ENCODE measurements around the gene GP5. TPM values are rescaled to one million over a fixed set of nuclear protein-coding genes. Genes with fewer than 3 reads are reported as not detected.

GP5 gene
- total RNA-seq, 1 donor from 2014 or later, result 0.10 TPM

DNA sequence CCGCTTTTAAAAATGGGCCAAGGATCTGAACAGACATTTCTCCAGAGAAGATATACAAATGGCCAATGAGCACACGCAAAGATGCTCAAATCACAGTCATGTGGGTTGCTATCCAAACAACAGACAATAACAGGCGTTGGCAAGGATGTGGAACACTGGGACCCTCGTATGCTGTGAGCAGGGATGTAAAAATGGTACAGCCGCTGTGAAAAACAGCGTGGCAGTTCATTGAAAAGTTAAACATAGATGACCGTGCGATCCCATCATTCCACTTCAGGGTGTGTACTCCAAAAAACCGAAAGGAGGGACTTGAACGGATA lies 22.9 kb downstream of the GP5 start:
- DNase-seq (ENCODE audit: low read depth), result no peak

DNA sequence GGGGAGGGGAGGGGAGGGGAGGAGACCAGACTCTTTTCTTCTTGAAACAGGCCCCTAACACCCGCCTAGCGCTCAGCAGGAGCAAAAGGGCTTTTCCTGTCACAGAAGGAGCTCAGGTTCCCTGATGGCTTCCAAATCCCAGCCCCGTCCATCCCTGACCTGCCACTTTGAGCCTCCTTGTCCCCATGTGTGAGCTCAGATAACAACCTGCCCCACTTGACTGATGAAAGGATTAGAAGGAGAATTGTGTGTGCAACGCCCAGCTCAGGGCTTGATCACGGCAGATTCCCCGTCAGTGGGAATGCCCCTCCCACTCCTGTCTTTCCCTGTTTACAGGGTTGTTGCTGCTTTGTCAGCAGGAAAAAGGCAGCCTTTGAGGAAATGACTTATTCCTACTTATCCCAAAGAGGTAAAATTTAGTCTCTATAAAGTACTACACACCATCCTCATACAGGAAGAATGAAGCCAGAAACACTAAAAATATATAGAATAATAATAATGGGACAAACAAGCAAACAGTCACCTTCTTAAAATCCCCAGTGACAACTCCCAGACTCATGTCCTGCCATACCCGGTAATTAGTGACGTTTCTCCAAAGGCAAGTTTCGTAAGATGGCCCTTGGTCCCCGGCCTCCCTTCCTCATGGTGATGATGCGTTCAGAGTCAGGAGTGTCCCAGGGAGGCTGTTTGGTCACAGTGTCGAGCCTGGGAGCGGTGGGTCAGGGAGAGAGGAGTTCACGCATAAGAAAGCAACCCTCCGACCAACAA lies 23.4 kb downstream of the GP5 start:
- DNase-seq (ENCODE audit: low read depth), result peak; percentile 4

DNA sequence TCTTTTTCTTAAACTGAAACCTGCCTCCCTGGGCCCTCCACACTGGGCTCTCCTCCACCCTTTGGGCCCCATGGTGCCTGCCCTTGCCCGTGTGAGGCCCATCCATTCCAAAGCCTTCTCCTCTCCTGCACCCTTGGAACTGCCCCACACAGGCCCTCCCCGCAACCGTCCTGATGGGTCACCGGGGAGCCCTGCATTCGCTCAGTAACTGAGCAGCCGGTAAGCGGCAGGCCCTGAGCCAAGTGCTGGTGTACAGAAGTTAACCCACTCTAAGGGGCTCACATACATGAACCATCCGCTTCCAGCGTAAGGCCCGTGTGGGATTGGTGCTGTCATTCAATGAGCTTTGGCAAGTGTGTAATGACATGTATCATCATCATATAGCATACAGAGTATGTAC lies 24.1 kb downstream of the GP5 start:
- DNase-seq (ENCODE audit: low read depth), result no peak

DNA sequence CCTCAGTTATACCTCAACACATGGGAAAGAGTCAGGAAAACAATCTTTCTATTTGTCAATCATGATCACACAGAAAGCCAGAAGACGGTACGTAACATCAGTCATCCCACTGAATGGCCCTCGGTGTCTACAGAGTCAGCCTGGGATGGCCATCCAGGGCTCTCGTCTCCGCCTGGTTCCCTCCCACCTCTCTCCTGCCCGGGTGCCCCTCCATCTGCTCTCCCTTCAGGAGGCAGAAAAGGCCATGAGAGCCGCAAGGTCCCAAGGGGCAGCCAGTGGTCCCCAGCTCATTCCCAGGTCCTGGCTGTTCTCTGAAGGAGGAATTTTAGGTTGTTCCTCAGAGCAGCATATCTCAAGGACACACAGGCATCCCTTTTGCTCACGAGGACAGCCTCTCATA lies 25.2 kb downstream of the GP5 start:
- DNase-seq (ENCODE audit: low read depth), result no peak

DNA sequence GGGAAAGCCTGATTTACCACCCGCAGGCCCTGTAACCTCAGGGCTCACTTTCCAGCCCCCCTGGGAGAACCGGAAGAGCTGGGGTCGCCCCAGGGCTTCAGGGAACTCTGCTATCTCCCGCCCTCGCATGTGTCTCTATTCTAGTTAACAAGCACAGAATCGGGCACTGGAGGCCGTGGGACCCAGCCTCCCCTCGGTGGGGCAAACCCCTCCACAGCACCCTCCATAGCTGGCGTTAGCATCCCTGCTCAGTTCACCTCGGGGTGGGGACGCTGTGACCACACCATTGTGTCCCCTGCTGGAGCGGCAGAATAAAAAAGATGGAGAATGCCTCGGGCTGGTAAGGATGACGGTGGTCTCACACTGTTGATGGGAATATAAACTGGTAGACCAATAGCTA lies 26.0 kb downstream of the GP5 start:
- DNase-seq (ENCODE audit: low read depth), result no peak

DNA sequence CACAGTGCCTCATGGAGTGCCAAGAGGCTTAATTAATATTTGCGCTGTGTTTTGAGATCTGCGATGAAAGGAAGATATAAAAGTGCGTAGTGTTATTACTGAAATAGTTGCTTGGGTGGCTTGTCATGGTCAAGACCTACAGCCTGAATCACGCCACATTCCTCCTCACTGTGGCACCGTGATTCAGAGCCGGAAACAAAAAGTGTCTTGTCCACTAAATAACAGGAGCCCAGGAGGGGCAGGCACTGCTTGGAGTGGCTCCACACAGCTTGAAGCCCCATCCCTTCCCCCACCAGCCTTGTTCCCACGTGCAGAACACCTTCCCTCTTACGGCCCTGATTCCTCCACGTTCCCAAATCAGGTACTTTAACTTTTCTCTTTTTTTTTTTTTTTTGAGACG lies 28.3 kb downstream of the GP5 start:
- DNase-seq (ENCODE audit: low read depth), result no peak

DNA sequence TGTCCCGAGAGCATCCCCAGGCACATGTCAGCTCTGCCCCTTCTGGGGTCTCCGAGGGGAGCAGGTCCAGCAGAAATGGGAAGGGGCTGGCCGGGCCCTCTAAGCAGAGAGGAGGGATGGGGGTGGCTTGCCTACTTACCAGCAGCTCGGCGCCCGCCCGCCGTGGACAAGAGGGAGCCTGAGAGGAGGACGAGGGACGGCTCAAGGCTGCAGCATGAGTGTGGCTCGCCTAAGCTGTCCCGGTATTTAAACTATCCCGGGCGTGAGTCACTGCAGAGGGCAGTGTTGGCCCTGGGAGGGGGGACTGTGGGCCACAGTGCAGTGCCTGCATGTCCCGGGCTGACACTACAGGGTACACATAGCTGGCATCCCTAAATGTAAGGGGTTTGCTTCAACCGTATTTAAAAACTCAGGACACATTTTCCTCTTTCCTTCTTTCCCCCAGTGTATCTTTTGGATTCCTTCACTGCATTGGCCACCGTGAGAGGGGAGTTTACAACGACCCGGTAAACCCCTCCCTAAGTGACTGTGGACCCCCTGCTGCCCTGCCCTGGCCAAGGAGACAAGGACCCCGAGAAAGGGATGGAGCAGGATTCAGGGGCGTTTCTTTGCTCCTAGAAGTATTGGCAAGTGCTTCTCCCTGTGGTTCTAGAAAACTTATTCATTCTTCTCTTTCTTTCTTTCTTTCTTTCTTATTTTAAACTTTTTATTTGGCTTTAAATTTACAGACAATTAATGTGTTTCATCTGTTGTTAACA lies 29.4 kb downstream of the GP5 start, which contains the start of gene LRRC15:
LRRC15 (minus strand) TSS at position 222 of the 758 bp plus-strand sequence. CDS start 8,700 bp downstream, outside the sequence.
- peak; percentile 7 for DNase-seq (ENCODE audit: low read depth)

DNA sequence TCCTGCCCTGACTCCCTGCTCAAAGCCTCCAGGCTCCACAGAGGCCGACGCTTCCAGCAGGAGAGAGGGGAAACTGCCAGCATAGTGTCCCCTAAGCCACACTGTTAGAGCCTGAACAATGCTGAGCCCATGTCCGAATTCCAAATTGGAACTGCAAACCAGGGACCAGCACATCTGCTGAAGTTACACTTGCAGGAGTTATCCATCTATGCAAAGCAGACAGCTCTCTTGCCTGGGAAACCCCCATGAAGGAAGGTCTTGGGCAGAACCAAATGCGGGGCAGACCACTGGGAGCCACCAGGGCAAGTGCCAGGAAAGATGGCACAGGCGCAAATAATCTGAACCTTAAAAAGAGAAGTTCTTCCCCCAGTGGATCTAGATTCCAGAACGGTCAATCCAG lies 30.1 kb downstream of the GP5 start:
- no peak for DNase-seq (ENCODE audit: low read depth)

DNA sequence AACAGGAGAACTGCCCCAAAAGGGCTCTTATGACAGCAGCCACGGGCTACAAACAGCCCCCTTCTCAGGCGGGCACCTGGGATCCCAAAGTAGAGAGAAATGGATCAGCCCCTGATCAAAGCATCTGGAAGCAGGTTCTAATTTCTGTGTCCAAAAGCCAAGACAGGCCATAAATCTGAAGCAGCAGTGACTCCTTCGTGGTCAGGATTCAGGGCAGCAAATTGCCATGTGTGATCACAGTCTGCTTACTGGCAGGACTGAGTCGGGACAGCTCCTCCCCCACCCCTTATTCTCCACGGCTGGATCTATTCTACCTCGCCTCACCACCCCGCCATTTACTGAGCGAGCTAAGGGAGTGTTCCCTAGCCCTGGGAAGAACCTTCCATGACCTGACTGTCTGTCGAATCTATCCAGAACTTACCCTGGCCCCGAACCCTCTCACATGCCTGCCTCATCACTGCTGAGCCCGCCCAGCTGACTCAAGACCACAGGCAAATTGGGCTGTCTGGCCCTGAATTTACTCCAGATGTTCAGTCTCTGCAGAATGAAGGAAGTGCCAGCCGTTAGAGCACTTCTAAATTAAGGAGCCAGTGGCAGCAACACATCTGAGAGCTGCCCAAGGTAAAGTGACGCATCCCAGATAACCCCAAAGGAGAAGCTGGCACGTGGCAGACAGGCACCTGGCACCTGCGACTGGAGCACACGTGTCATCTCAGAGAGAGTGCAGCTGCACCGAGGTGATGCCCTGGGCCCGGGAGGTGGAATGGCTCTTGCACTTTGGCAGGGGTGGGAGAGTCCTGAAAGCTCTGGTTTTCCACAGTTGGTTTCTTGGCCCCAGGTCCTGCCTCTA lies 30.8 kb downstream of the GP5 start:
- no peak for DNase-seq (ENCODE audit: low read depth)

DNA sequence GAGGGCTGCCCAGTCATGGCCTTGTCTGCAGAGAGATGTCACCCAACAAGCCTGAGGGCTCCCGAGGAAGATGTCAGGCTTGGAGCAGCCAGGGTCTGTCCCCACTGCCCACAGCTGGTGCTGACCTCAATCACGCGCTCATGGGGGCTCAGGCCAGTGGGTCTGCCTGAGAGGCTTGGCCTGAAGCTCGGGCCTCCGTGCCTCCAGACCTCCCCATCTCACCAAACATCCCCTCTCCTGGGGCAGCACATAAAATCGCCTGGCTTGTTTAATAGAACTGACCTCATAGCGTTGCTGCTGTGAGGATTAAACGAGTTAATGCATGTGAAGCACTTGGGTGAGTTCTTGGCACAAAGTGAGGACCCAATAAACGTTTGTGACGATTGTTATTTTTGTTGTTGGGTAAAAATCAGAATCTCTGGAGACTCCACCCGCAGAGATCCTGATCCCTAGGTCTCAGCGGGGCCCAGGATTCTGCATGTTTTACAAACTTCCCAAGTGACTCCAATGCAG lies 33.0 kb downstream of the GP5 start:
- no peak for DNase-seq (ENCODE audit: low read depth)

DNA sequence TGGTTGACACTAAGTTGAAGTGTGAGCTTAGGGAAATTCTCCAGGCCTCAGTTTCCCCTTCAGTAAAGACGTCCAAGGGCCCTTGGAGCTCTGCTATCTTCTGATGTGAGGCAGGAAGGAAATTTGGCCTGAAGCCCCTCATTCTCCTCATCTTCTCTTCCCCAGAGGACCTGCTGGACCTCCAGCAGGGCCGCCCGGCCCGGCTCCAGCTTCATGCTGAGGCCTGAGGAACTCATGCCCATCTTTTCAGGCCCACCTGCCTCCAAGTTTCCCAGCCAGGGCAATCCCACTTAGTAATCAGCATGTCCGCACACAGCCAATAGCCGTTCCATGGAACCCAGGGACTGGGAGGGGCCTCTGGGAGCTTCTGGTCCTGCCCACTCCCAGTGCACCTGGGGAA lies 33.5 kb downstream of the GP5 start:
- no peak for DNase-seq (ENCODE audit: low read depth)

DNA sequence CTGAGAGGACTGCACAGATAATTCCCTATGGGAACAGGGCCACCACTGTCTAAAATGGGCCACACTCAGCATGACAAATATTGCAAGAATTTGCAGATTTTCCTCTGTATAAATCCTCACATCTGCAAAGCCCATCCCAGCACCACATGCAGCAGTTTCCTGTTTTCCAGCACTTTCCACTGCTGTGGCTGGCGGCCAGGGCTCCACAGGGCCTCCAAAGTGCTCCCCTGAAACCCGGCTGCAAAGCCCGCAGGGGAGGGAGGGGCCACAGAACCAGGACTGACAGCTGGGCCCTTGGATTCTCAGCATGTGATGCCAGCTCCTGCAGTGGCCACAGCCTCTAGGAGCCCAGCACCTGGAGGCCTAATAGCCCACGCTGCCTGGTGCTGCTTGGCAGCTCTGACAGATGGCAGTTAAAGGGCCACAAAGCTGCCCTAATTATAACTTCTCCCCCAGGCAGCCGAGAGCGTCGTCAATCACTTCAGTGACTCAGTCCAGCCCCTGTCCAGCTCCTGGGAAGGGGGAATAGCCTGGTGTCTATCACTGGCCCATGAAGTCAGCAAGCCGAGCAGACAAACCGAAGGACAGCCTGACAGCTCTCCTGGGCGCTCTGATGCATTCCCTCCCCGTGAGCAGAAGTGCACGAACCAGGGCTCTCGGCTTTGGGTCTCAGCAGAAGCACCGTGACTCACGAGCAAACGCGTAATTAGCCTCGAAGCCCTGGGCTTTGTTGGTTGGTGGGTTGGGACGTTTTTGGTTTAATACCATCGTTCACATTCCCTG lies 34.2 kb downstream of the GP5 start:
- DNase-seq (ENCODE audit: low read depth), result no peak

DNA sequence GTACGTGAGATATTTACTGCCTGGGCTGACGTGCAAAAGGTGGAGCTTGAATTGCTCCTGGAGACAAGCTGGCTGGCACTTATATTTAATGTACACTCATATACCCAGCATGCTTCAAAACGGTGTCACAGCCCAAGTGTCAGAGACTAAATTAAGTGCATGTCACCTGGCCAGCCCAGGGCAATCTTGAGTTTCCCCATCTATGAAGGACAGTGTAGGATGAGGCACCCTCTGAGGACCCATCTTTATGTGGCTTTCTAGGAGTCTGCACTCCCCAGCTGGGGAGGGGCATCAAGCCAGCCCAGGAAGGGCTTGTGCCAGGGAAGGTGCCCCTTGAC lies 34.8 kb downstream of the GP5 start:
- no peak for DNase-seq (ENCODE audit: low read depth)

DNA sequence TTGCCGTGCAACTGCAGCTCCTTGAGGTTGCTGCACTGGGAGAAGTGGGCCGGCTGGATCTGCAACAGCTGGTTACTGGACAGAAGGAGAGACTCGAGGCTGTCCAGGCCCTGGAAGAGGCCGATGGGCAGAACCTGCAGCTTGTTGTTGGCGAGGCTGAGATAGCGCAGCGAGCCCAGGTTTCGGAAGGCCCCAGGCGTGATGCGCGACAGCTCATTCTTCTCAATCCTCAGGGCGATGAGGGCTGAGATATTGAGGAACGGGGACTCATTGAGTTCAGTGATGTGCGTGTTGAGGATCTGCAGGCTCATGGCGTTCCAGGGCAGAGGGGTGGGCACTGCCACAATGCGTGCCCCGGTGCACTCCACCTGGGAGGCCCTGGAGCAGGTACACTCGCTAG lies 38.5 kb downstream of the GP5 start:
- DNase-seq (ENCODE audit: low read depth), result no peak

DNA sequence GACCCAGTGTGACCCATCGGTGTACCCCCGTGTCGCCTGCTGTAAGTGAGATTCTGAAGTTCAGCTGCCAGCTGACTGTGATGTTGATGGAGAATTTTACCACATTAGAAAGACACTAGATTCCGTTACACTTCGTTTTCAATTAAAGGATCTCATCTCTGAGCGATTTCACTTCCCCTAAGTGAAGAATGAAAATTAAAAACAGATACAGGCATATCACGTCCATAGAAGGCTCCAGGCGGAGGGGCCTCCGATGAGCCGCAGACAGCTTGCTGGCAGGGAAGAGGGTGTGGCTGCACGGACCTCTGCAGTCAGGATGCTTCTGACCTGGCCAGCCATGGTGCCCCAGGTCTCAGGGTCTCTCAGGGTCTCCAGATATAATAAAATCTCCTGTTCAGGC lies 41.4 kb downstream of the GP5 start:
- no peak for DNase-seq (ENCODE audit: low read depth)

DNA sequence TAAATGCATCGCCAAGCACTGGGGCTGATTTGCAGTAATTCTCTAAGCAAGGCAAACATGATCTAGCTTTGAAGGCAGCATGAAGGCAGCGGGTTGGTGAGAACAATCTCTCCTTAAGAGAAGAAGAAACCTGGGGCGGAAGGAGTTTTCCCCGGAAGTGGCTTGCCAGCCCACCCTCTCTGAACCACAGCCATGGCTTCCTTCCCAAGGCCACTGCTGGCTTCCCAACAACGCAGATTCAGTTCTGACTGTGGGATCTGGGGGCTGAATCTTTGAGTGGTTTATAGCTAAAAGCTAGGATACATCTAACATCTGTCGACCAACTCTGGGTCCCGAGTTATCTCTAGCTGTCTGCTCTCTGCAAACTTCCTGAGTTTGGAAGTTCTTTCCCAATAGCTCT lies 43.7 kb downstream of the GP5 start:
- DNase-seq (ENCODE audit: low read depth), result no peak

DNA sequence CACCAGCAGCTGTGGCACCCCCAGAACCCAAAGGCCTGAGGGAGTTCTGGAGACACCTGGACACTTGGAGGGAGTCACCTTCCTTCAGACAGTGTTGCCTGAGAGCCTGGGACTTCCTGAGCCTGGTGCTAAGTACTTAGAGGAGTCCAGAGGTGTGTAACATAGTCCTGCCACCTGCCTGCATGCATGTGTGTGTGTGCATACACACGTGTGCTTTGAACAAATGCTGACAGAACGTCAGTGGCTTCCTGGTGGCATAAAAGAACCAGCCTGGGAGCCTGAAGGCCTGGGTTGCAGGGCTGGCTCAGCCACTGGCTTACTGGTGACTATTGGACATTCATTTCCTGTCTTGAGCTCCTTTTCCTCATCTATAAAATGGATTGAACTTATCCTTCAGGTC lies 44.8 kb downstream of the GP5 start:
- DNase-seq (ENCODE audit: low read depth), result no peak

DNA sequence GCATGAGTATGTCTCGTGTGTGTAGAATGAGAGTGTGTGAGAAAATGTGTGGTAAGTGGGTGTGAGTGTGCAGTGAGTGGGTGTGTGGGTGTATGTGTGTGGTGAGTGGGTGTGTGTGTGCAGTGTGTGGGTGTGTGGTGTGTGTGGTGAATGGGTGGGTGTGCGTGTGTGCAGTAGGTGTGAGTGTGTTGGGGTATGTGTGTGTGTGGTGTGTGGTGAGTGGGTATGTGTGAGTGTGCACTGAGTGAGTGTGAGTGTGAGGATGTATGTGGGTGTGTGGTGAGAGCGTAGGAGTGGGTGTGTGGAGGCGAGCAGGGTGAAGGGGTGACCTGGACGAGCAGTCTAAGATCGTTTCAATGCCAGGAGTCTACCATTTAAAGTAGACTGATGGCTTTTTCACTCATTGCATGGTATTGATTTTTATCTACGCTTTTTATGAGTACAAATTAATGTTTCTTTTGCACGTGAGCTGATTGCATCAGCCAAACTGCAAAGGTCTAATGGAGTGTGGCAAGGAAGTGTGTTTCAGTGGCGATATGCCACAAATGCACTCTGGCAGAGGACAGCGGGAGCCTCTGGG lies 46.3 kb downstream of the GP5 start:
- DNase-seq (ENCODE audit: low read depth), result no peak

DNA sequence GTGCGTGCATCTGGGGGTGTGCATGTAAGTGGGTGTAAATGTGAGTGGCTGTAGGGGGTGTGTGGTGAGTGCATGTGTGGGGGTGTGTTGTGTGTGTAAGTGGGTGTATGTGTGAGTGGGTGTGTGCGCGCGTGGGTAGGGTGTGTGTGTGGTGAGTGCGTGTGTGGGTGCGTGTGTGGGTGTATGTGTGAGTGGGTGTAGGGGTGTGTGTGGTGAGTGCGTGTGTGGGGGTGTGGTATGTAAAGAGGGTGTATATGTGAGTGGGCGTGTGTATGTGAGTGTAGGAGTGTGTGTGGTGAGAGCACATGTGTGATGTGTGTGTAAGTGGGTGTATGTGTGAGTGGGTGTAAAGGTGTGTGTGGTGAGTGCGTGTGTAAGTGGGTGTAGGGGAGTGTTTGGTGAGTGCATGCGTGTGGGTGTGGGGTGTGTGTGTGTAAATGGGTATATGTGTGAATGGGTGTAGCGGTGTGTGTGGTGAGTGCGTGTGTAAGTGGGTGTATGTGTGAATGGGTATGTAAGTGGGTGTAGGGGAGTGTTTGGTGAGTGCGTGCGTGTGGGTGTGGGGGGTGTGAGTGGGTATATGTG lies 47.0 kb downstream of the GP5 start:
- no peak for DNase-seq (ENCODE audit: low read depth)

DNA sequence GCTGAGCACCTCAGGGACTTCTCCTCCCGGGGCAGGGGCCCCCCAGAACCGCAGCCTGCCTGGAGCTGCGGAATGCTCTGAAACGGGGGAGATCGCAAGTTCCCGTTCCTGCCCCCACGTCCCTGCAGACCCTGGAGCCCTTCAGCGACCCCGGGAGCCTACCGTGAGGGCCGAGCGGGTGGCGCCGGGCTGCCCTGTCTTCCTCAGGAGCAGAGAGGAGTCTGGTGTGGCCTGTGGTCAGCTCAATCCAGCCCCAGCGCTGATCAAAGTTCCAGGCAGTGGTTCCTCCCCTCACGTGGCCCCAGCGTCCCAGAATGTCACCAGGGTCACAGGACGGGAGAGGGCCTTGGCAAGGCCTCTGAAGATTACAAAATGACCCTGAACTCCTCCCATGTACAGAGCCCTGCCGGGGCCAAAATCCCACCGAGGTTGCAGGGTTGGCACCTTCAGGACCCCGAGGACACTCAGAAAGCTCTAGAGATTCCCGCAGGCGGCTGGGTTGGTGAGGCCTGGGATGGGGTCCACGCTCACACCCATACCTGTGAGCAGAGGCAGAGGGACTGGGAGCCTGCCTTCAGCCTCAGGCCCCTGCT lies 47.9 kb downstream of the GP5 start, which contains the start of gene CPN2:
CPN2 (minus strand) TSS at position 249 of the 593 bp plus-strand sequence. CDS start 8,626 bp downstream, outside the sequence.
- DNase-seq (ENCODE audit: low read depth), result no peak

DNA sequence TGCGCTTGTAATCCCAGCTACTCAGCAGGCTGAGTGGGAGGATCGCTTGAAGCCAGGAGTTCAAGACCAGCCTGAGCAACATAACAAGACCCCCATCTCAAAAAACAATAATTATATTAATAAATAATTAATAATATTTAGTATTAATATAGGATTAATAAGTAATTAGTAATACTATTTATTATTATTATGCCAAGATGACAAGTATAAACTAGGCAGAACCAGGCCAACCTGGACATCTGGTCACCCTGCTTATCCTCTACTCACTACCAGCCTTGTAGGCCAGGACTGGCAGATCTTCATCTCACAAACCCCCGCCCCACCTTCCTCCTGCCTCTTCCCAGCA lies 48.4 kb downstream of the GP5 start:
- DNase-seq (ENCODE audit: low read depth), result no peak
